MCF 10A (cell line): ENCODE results near the gene DYNC2H1. TPM values are rescaled to one million over a fixed set of nuclear protein-coding genes. Genes with fewer than 3 reads are reported as not detected.

Experiments used
- BruUV-seq: library from RNA; stranded (reverse); fragments of 400-500 nt; replicated peaks from 2 replicates; lab custom pipeline; 2021; lab: Mats Ljungman, UMichigan
- CTCF ChIA-PET: fragments of 300-600 bp; sonication (Branson Sonifier 250); formaldehyde crosslinking; extraction: SDS; loops from one replicate; lab custom pipeline; 2021; ENCODE audit warnings: antibody characterized with exemption, inconsistent platforms; lab: Yijun Ruan, JAX
- POLR2A ChIA-PET: fragments of 300-600, 350-650 bp; sonication (Branson Sonifier 250); formaldehyde crosslinking; extraction: SDS; loops from one replicate; lab custom pipeline; 2020; ENCODE audit warnings: antibody characterized with exemption, inconsistent platforms; lab: Yijun Ruan, JAX
- DNase-seq: peaks from one replicate; pipeline ENCODE4 v3.0.0-alpha.2; 2018; ENCODE audit not compliant: unreplicated experiment
- H3K27ac Mint-ChIP-seq: one replicate; pipeline ENCODE4 v1.8.0; 2022; ENCODE audit warnings: mild to moderate bottlenecking, low read depth, mixed read lengths; ENCODE audit not compliant: unreplicated experiment
- H3K27me3 Mint-ChIP-seq: one replicate; pipeline ENCODE4 v1.8.0; 2022; ENCODE audit warnings: mixed read lengths; ENCODE audit not compliant: insufficient read depth, unreplicated experiment
- H3K36me3 Mint-ChIP-seq: one replicate; pipeline ENCODE4 v1.8.0; 2022; ENCODE audit warnings: mild to moderate bottlenecking, moderate library complexity, mixed read lengths; ENCODE audit not compliant: insufficient read depth, unreplicated experiment
- H3K4me1 Mint-ChIP-seq: one replicate; pipeline ENCODE4 v1.8.0; 2022; ENCODE audit warnings: mixed read lengths; ENCODE audit not compliant: insufficient read depth, unreplicated experiment
- H3K4me3 Mint-ChIP-seq: one replicate; pipeline ENCODE4 v1.8.0; 2022; ENCODE audit warnings: mild to moderate bottlenecking, moderate library complexity, mixed read lengths; ENCODE audit not compliant: unreplicated experiment
- H3K9me3 Mint-ChIP-seq: one replicate; pipeline ENCODE4 v1.8.0; 2022; ENCODE audit warnings: mixed read lengths; ENCODE audit not compliant: unreplicated experiment
- CTCF ChIP-seq: fragments of 200-600 bp; IDR thresholded peaks from one replicate; pipeline ENCODE4 v1.8.0; 2022; ENCODE audit warnings: antibody characterized with exemption, mild to moderate bottlenecking; ENCODE audit not compliant: unreplicated experiment
- intact Hi-C: fragments of 100-400 bp; cut with micrococcal nuclease; formaldehyde crosslinking; loops from 2 replicates; pipeline ENCODE4 v1.14.1; 2022
- total RNA-seq: library from RNA; stranded (reverse); gene quantifications from 2 replicates; pipeline ENCODE4 v1.2.3, GENCODE V29; 2022

The DYNC2H1 gene
- total RNA-seq, 1 experiment from 2014 or later = 23.0 TPM

- intact Hi-C loops = no loop called here
- POLR2A ChIA-PET = interaction anchor here (1.1 to 1.6 kb wide), 2 partner anchors 20 to 23 kb away, joined by 3 to 4 read pairs; partner anchors contain the start of gene DCUN1D5
- no peak overlapping the region for H3K4me3 Mint-ChIP-seq
- no peak for DNase-seq
- H3K27ac Mint-ChIP-seq = peak overlapping the region; percentile 49
- TF ChIP-seq CTCF = no peak
- peaks cover 44% of the 10 kb centered on the region for H3K36me3 Mint-ChIP-seq
- no peaks in the 10 kb centered on the region for H3K9me3 Mint-ChIP-seq
- peaks cover 27% of the 10 kb centered on the region for H3K4me1 Mint-ChIP-seq
- BruUV-seq = no TSS peak
- CTCF ChIA-PET = interaction anchor here (0.6 to 1.6 kb wide), 2 partner anchors 12 to 1671 kb away, joined by 3 to 4 read pairs; no protein-coding TSS in a partner anchor
- no peaks in the 10 kb centered on the region for H3K27me3 Mint-ChIP-seq
Observed at GRCh38 chr11:103069367-103069766, 39.9 kb upstream of the DYNC2H1 start.

GRCh38 chr11:103070142-103070541 is 39.1 kb upstream of the DYNC2H1 start:
- H3K27me3 Mint-ChIP-seq = no peaks in the 10 kb centered on the region
- no peak for DNase-seq
- CTCF ChIA-PET = interaction anchor here (0.6 to 1.6 kb wide), 2 partner anchors 13 to 1672 kb away, joined by 3 to 4 read pairs; no protein-coding TSS in a partner anchor
- no peaks in the 10 kb centered on the region for H3K9me3 Mint-ChIP-seq
- H3K4me1 Mint-ChIP-seq = peaks cover 27% of the 10 kb centered on the region
- no peak for TF ChIP-seq CTCF
- no peak overlapping the region for H3K4me3 Mint-ChIP-seq
- peaks cover 47% of the 10 kb centered on the region for H3K36me3 Mint-ChIP-seq
- H3K27ac Mint-ChIP-seq = peak overlapping the region; percentile 37
- intact Hi-C loops = no loop called here
- no TSS peak for BruUV-seq
- POLR2A ChIA-PET = interaction anchor here (1.6 kb wide), 1 partner anchor 22 kb away, joined by 4 read pairs; the partner anchor contains the start of gene DCUN1D5

- CTCF ChIA-PET = no interaction called here
- peak overlapping the region; percentile 37 for H3K27ac Mint-ChIP-seq
Observed at GRCh38 chr11:103071008-103071407, 38.2 kb upstream of the DYNC2H1 start.

GRCh38 chr11:103076361-103076760 is 32.9 kb upstream of the DYNC2H1 start:
- H3K4me1 Mint-ChIP-seq = peaks cover 11% of the 10 kb centered on the region
- intact Hi-C loops = no loop called here
- no peaks in the 10 kb centered on the region for H3K9me3 Mint-ChIP-seq
- no peak overlapping the region for H3K4me3 Mint-ChIP-seq
- no TSS peak for BruUV-seq
- DNase-seq = no peak
- POLR2A ChIA-PET = interaction anchor here (1.5 kb wide), 1 partner anchor 16 kb away, joined by 7 read pairs; the partner anchor contains the start of gene DCUN1D5
- no peak overlapping the region for H3K27ac Mint-ChIP-seq
- CTCF ChIA-PET = no interaction called here
- no peaks in the 10 kb centered on the region for H3K27me3 Mint-ChIP-seq
- H3K36me3 Mint-ChIP-seq = peaks cover 69% of the 10 kb centered on the region
- TF ChIP-seq CTCF = no peak

More at GRCh38 chr11:103071008-103071407, 38.2 kb upstream of the DYNC2H1 start:
- no peaks in the 10 kb centered on the region for H3K9me3 Mint-ChIP-seq
- no peak overlapping the region for H3K4me3 Mint-ChIP-seq
- intact Hi-C loops = no loop called here
- POLR2A ChIA-PET = interaction anchor here (1.6 kb wide), 1 partner anchor 21 kb away, joined by 4 read pairs; the partner anchor contains the start of gene DCUN1D5
- no peak for DNase-seq
- BruUV-seq = no TSS peak
- H3K4me1 Mint-ChIP-seq = peaks cover 27% of the 10 kb centered on the region
- H3K36me3 Mint-ChIP-seq = peaks cover 47% of the 10 kb centered on the region
- H3K27me3 Mint-ChIP-seq = no peaks in the 10 kb centered on the region
- no peak for TF ChIP-seq CTCF
